Loucy (cell line): ENCODE data around the gene TEDC2.

Source experiments
- H2AFZ ChIP-seq: fragments of 200-600 bp; sonication (generic); 2 replicates; pipeline ENCODE4 v1.6.0; 2016; ENCODE audit warnings: antibody characterized with exemption, mild to moderate bottlenecking, low read length, moderate library complexity
- H3F3A ChIP-seq: fragments of 200-600 bp; 2 replicates; pipeline ENCODE4 v1.6.0; 2016; ENCODE audit warnings: antibody characterized with exemption, low read depth, mild to moderate bottlenecking
- H3K27me3 ChIP-seq: fragments of 200-600 bp; sonication (generic); 2 replicates; pipeline ENCODE4 v1.6.1; 2014; ENCODE audit warnings: low read length, mild to moderate bottlenecking; ENCODE audit not compliant: insufficient read depth, poor library complexity, severe bottlenecking
- H3K36me3 ChIP-seq: fragments of 200-600 bp; sonication (generic); 2 replicates; pipeline ENCODE4 v1.6.1; 2016; ENCODE audit warnings: low read length; ENCODE audit not compliant: insufficient read depth
- H3K4me1 ChIP-seq: fragments of 200-600 bp; sonication (generic); 2 replicates; pipeline ENCODE4 v1.5.1; 2014; ENCODE audit warnings: low read length, mild to moderate bottlenecking; ENCODE audit not compliant: insufficient read depth, poor library complexity, severe bottlenecking
- H3K4me2 ChIP-seq: fragments of 200-600 bp; sonication (generic); 2 replicates; pipeline ENCODE4 v1.6.0; 2014; ENCODE audit warnings: antibody characterized with exemption, low read length, low read depth, mild to moderate bottlenecking; ENCODE audit not compliant: poor library complexity, severe bottlenecking
- H3K4me3 ChIP-seq: fragments of 200-600 bp; sonication (generic); 2 replicates; pipeline ENCODE4 v1.5.1; 2014; ENCODE audit warnings: low read length, mild to moderate bottlenecking, mixed read lengths; ENCODE audit not compliant: poor library complexity, severe bottlenecking
- H3K79me2 ChIP-seq: fragments of 200-600 bp; sonication (generic); 2 replicates; pipeline ENCODE4 v1.6.1; 2014; ENCODE audit warnings: low read length; ENCODE audit not compliant: insufficient read depth
- H3K9ac ChIP-seq: fragments of 200-600 bp; sonication (generic); 2 replicates; pipeline ENCODE4 v1.6.0; 2014; ENCODE audit warnings: mild to moderate bottlenecking, low read depth, low read length, moderate library complexity; ENCODE audit not compliant: poor library complexity, severe bottlenecking
- H3K9me2 ChIP-seq: fragments of 200-600 bp; sonication (generic); replicated peaks from 2 replicates; pipeline ENCODE4 v1.6.1; 2016; ENCODE audit warnings: low read depth, low read length, mixed read lengths
- H3K9me3 ChIP-seq: fragments of 200-600 bp; sonication (generic); 2 replicates; pipeline ENCODE4 v1.6.1; 2014; ENCODE audit warnings: mild to moderate bottlenecking, antibody characterized with exemption, low read length, low read depth; ENCODE audit not compliant: insufficient read depth
- H4K20me1 ChIP-seq: fragments of 200-600 bp; sonication (generic); 2 replicates; pipeline ENCODE4 v1.6.0; 2014; ENCODE audit warnings: antibody characterized with exemption, low read length, mild to moderate bottlenecking; ENCODE audit not compliant: insufficient read depth, poor library complexity, severe bottlenecking
- EZH2phosphoT487 ChIP-seq: fragments of 200-600 bp; IDR thresholded peaks from 2 replicates; pipeline ENCODE4 v1.6.1; 2018; ENCODE audit warnings: antibody characterized with exemption, mild to moderate bottlenecking, moderate library complexity, borderline replicate concordance
- TF ChIP-seq, protein P1 (sequence below): fragments of 200-600 bp; sonication (generic); conservative IDR thresholded peaks from 2 replicates; pipeline ENCODE4 v1.5.1; 2014; ENCODE audit warnings: mild to moderate bottlenecking, antibody characterized with exemption, low read length

Gene TEDC2

GRCh38 chr16:2470603-2471015 lies 10.7 kb downstream of the TEDC2 start:
- H3K27me3 ChIP-seq = no peaks in the 10 kb centered on the region
- peaks cover 35% of the 10 kb centered on the region for H3K4me1 ChIP-seq
- peak overlapping the region; percentile 100 for H3K9ac ChIP-seq
- H3K4me3 ChIP-seq = peak overlapping the region; percentile 80
- peak overlapping the region; percentile 92 for H3K4me2 ChIP-seq
- no peaks in the 10 kb centered on the region for H3K9me2 ChIP-seq
- H2AFZ ChIP-seq = no peak overlapping the region
- no peaks in the 10 kb centered on the region for H3K36me3 ChIP-seq
- no peak for TF ChIP-seq EZH2phosphoT487
- TF ChIP-seq, protein P1, sequence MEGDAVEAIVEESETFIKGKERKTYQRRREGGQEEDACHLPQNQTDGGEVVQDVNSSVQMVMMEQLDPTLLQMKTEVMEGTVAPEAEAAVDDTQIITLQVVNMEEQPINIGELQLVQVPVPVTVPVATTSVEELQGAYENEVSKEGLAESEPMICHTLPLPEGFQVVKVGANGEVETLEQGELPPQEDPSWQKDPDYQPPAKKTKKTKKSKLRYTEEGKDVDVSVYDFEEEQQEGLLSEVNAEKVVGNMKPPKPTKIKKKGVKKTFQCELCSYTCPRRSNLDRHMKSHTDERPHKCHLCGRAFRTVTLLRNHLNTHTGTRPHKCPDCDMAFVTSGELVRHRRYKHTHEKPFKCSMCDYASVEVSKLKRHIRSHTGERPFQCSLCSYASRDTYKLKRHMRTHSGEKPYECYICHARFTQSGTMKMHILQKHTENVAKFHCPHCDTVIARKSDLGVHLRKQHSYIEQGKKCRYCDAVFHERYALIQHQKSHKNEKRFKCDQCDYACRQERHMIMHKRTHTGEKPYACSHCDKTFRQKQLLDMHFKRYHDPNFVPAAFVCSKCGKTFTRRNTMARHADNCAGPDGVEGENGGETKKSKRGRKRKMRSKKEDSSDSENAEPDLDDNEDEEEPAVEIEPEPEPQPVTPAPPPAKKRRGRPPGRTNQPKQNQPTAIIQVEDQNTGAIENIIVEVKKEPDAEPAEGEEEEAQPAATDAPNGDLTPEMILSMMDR = no peak
- H4K20me1 ChIP-seq = peaks cover 6% of the 10 kb centered on the region
- peaks cover 14% of the 10 kb centered on the region for H3K79me2 ChIP-seq
- H3F3A ChIP-seq = no peaks in the 10 kb centered on the region
- H3K9me3 ChIP-seq = no peaks in the 10 kb centered on the region

GRCh38 chr16:2471016-2471652 lies 11.2 kb downstream of the TEDC2 start, which contains the start of gene NTN3:
Gene NTN3, plus strand, starts transcription at chr16:2471297. Its CDS starts 405 bp downstream, at chr16:2471702.
- H3K9ac ChIP-seq = peak within 1 kb of the TSS; percentile 100
- no peak within 1 kb of the TSS for H2AFZ ChIP-seq
- no peaks in the 10 kb centered on the region for H3K9me3 ChIP-seq
- H3K27me3 ChIP-seq = no peaks in the 10 kb centered on the region
- peak within 1 kb of the TSS; percentile 80 for H3K4me3 ChIP-seq
- peaks cover 19% of the 10 kb centered on the region for H3K79me2 ChIP-seq
- TF ChIP-seq, protein P1 = no peak
- TF ChIP-seq EZH2phosphoT487 = no peak
- H4K20me1 ChIP-seq = peaks cover 9% of the 10 kb centered on the region
- H3K4me1 ChIP-seq = peaks cover 34% of the 10 kb centered on the region
- H3K36me3 ChIP-seq = no peaks in the 10 kb centered on the region
- no peaks in the 10 kb centered on the region for H3K9me2 ChIP-seq
- H3K4me2 ChIP-seq = peak within 1 kb of the TSS; percentile 92
- no peaks in the 10 kb centered on the region for H3F3A ChIP-seq

DNA sequence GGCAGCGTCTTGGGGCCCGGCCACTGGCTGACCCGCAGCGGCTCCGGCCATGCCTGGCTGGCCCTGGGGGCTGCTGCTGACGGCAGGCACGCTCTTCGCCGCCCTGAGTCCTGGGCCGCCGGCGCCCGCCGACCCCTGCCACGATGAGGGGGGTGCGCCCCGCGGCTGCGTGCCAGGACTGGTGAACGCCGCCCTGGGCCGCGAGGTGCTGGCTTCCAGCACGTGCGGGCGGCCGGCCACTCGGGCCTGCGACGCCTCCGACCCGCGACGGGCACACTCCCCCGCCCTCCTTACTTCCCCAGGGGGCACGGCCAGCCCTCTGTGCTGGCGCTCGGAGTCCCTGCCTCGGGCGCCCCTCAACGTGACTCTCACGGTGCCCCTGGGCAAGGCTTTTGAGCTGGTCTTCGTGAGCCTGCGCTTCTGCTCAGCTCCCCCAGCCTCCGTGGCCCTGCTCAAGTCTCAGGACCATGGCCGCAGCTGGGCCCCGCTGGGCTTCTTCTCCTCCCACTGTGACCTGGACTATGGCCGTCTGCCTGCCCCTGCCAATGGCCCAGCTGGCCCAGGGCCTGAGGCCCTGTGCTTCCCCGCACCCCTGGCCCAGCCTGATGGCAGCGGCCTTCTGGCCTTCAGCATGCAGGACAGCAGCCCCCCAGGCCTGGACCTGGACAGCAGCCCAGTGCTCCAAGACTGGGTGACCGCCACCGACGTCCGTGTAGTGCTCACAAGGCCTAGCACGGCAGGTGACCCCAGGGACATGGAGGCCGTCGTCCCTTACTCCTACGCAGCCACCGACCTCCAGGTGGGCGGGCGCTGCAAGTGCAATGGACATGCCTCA lies 12.0 kb downstream of the TEDC2 start:
- H3K27me3 ChIP-seq = no peaks in the 10 kb centered on the region
- TF ChIP-seq, protein P1 = no peak
- TF ChIP-seq EZH2phosphoT487 = no peak

More for the DNA sequence above, 12.0 kb downstream of the TEDC2 start:
- Histone ChIP-seq H3K4me3 (peak overlapping the region; percentile 80), H3K36me3 (no peaks in the 10 kb centered on the region), H3K4me2 (peak overlapping the region; percentile 92), H2AFZ (no peak overlapping the region), H3K9me2 (no peaks in the 10 kb centered on the region), H3K9ac (peak overlapping the region; percentile 100), H3K79me2 (peaks cover 26% of the 10 kb centered on the region), H3F3A (no peaks in the 10 kb centered on the region), H3K4me1 (peaks cover 34% of the 10 kb centered on the region), H4K20me1 (peaks cover 14% of the 10 kb centered on the region), H3K9me3 (no peaks in the 10 kb centered on the region)
